T-helper 2 cell treated with Interferon-gamma antibody and Interleukin-4, amounts not matched to agents 5 μg/mL and 100 μg/mL, for 36 hours (primary cell): ENCODE data around the gene XXYLT1.

Experiments used
- DNase-seq: peaks from one replicate; pipeline ENCODE4 v3.0.0; 2021; ENCODE audit warnings: low spot score
- H3K27ac Mint-ChIP-seq: one replicate; pipeline ENCODE4 v1.8.0; 2021; ENCODE audit warnings: mild to moderate bottlenecking, mixed read lengths
- H3K27me3 Mint-ChIP-seq: one replicate; pipeline ENCODE4 v1.8.0; 2021; ENCODE audit warnings: low read depth, mixed read lengths
- H3K36me3 Mint-ChIP-seq: one replicate; pipeline ENCODE4 v1.8.0; 2021; ENCODE audit warnings: low read depth, mixed read lengths
- H3K4me1 Mint-ChIP-seq: one replicate; pipeline ENCODE4 v1.8.0; 2021; ENCODE audit warnings: low read depth, mixed read lengths
- H3K4me3 Mint-ChIP-seq: one replicate; pipeline ENCODE4 v1.8.0; 2022; ENCODE audit warnings: mild to moderate bottlenecking, moderate library complexity, mixed read lengths
- H3K9me3 Mint-ChIP-seq: one replicate; pipeline ENCODE4 v1.8.0; 2021; ENCODE audit warnings: mixed read lengths

Gene XXYLT1

DNA sequence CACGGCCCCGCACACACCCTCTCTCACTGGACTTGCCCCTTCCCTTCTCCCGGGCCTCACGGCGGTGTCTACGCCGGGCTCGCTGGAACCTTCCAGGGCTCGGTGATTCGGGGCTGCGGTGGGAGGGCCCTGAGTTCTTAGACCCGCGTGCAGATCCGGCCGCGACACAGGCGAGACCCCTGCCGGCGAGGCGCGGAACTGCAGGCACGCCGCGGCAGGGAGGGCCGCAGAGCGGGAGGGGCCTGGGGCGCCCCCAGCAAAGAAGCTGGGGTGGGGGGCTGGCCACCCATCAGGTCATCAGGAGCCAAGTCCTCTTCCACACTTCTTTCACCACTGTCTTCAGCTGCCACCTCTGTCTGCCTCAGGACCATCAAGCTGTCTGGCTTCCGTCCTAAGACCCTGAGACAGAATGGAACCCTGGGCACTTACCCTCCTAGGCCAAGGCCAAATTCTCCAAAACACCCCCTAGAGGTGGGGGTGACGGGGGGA lies 164.5 kb downstream of the XXYLT1 start:
- no peaks in the 10 kb centered on the region for H3K27me3 Mint-ChIP-seq
- H3K27ac Mint-ChIP-seq: no peak overlapping the region
- H3K36me3 Mint-ChIP-seq: no peaks in the 10 kb centered on the region
- H3K4me1 Mint-ChIP-seq: peaks cover 6% of the 10 kb centered on the region
- no peaks in the 10 kb centered on the region for H3K9me3 Mint-ChIP-seq
- peak; percentile 41 for DNase-seq
- peak overlapping the region; percentile 44 for H3K4me3 Mint-ChIP-seq

DNA sequence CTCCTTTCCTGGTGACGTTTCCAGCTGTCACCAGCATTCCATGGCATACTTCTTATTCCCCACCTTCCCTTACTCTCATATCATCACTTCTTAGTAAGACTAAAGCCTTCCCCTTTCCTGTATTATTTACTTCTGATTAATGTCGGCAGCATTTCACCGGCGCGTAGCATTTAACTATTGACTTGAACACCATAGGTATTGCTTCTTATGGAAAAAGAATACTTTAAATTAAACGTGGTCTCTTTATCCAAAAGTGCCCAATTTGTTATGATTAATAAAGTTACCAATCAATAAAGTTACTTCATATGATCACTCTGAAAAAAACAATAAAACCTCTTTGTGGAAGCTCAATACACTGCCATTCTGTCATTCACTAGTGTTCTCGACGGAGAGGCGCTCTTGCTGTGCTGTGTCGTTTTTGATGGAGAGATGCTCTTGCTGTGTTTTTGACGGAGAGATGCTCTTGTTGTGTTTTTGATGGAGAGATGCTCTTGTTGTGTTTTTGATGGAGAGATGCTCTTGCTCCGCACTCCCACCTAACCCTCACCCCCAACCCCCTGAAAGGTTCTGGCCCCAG lies 165.0 kb downstream of the XXYLT1 start:
- H3K27ac Mint-ChIP-seq: no peak overlapping the region

DNA sequence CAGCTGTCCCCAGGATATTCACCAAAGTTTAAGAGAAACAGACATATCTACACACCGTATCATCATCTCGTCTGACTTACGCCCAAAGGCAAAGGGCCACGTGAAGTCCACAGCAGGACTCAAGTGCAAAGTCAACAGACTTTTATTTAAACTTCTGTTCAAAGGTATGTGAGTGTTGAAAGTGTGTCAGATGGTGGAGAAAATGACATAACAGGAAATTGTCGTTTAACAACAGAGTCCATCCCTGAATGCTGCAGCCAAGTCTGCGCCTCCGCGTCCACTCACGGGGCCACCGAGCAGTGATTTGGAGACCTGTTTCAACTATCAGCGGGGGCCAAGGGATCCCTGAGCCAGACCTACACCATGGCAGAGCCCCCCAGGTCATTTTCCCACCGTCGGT lies 165.6 kb downstream of the XXYLT1 start:
- H3K9me3 Mint-ChIP-seq: no peaks in the 10 kb centered on the region
- no peak for DNase-seq
- H3K27me3 Mint-ChIP-seq: no peaks in the 10 kb centered on the region
- peaks cover 12% of the 10 kb centered on the region for H3K4me1 Mint-ChIP-seq
- H3K4me3 Mint-ChIP-seq: no peak overlapping the region
- no peaks in the 10 kb centered on the region for H3K36me3 Mint-ChIP-seq
- no peak overlapping the region for H3K27ac Mint-ChIP-seq

More for the DNA sequence above, 165.0 kb downstream of the XXYLT1 start:
- peak overlapping the region; percentile 44 for H3K4me3 Mint-ChIP-seq
- no peaks in the 10 kb centered on the region for H3K27me3 Mint-ChIP-seq
- no peaks in the 10 kb centered on the region for H3K36me3 Mint-ChIP-seq
- no peaks in the 10 kb centered on the region for H3K9me3 Mint-ChIP-seq
- peaks cover 11% of the 10 kb centered on the region for H3K4me1 Mint-ChIP-seq
- DNase-seq: no peak

GRCh38 chr3:195104340-195104739 lies 166.6 kb downstream of the XXYLT1 start:
- no peak for DNase-seq
- H3K27ac Mint-ChIP-seq: no peak overlapping the region
- H3K4me3 Mint-ChIP-seq: no peak overlapping the region
- peaks cover 12% of the 10 kb centered on the region for H3K4me1 Mint-ChIP-seq
- H3K9me3 Mint-ChIP-seq: no peaks in the 10 kb centered on the region
- no peaks in the 10 kb centered on the region for H3K36me3 Mint-ChIP-seq
- H3K27me3 Mint-ChIP-seq: no peaks in the 10 kb centered on the region

- Mint-ChIP-seq H3K36me3 (no peaks in the 10 kb centered on the region), H3K27ac (no peak overlapping the region), H3K4me3 (no peak overlapping the region), H3K9me3 (no peaks in the 10 kb centered on the region), H3K27me3 (no peaks in the 10 kb centered on the region), H3K4me1 (peaks cover 12% of the 10 kb centered on the region)
- DNase-seq: no peak
These were observed 167.3 kb downstream of the XXYLT1 start for GRCh38 chr3:195103623-195104022.

DNA sequence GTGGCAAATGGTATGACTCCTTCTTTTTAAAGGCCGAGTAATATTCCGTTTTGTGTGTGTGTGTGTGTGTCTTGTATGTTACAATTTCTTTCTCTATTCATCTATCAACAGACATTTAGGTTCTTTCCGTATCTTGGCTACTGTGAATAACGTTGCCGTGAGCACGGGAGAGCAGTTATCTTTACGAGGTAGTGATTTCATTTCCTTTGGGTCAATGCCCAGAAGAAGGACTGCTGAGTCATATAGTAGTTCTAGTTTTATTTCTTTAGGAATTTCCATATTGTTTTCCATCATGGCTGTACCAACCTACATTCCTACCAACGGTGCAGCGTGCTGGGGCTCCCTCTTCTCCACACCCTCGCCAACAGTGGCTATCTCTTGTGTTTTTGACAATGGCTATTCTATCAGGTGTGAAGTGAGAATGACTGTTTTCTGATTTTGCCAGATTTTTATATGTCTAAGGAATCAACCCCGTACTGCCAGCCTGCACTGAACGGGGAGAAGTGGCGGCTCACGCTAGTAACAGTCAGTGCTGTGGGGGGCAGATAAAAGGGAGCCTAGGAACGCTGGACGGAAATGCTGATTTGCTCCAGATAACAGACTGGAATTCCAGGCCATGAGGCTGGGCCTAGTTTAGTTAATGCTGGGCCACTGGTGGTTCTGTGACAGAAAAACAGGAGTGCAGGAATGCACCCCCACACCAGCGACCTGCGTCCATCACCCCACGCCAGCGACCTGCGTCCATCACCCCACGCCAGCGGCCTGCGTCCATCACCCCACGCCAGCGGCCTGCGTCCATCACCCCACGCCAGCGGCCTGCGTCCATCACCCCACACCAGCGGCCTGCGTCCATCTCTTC lies 168.1 kb downstream of the XXYLT1 start:
- Mint-ChIP-seq H3K36me3 (no peaks in the 10 kb centered on the region), H3K4me1 (peaks cover 12% of the 10 kb centered on the region), H3K27ac (no peak overlapping the region), H3K4me3 (no peak overlapping the region), H3K27me3 (no peaks in the 10 kb centered on the region), H3K9me3 (no peaks in the 10 kb centered on the region)
- no peak for DNase-seq

- no peaks in the 10 kb centered on the region for H3K9me3 Mint-ChIP-seq
- H3K27ac Mint-ChIP-seq: no peak overlapping the region
- no peaks in the 10 kb centered on the region for H3K36me3 Mint-ChIP-seq
- peaks cover 12% of the 10 kb centered on the region for H3K4me1 Mint-ChIP-seq
- no peak for DNase-seq
- H3K4me3 Mint-ChIP-seq: no peak overlapping the region
- no peaks in the 10 kb centered on the region for H3K27me3 Mint-ChIP-seq
These were observed 168.9 kb downstream of the XXYLT1 start for GRCh38 chr3:195101927-195102608.

- H3K27ac Mint-ChIP-seq: no peak overlapping the region
- no peak overlapping the region for H3K4me3 Mint-ChIP-seq
- H3K36me3 Mint-ChIP-seq: no peaks in the 10 kb centered on the region
- H3K27me3 Mint-ChIP-seq: no peaks in the 10 kb centered on the region
- DNase-seq: no peak
- no peaks in the 10 kb centered on the region for H3K9me3 Mint-ChIP-seq
- peaks cover 9% of the 10 kb centered on the region for H3K4me1 Mint-ChIP-seq
These were observed 169.9 kb downstream of the XXYLT1 start for GRCh38 chr3:195101001-195101583.

DNA sequence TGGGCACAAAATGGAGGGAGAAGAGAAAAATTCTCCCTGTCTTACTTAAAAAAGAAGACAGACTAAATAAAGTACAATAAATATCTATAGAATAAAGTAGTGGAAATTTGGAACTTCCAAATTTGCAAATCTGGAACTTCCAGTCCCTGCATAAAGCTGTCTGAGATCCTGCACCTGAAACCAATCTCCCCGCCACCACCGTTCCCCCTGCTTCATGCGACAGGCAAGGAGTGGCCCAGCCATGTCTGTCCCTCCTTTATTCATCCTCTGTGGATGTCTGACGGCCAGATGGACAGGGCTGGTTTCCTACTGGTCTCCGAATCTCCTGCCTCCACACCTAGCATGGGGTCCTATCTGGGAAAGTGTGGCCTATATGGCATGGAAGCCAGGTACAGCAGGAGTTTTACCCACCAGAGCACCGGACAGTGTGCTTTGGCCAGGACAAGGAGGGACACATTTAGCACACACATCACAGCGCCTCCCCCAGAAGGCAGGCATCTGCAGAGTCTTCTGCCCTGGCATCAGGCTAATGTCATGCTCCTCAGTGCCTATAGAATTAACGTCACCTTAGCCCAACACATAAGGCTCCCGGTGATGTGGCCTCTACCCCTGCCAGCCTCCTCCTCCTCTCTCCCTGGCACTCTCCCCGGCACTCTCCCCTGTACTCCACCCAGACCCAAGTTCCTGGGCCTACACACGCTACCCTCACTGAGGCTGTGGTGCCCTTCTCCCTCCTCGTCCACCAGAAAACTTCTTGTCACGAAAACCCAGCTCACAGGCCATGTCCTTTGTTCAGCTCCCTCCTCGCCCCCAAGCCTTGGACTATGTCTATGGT lies 170.8 kb downstream of the XXYLT1 start:
- Mint-ChIP-seq H3K27ac (no peak overlapping the region), H3K27me3 (no peaks in the 10 kb centered on the region)

DNA sequence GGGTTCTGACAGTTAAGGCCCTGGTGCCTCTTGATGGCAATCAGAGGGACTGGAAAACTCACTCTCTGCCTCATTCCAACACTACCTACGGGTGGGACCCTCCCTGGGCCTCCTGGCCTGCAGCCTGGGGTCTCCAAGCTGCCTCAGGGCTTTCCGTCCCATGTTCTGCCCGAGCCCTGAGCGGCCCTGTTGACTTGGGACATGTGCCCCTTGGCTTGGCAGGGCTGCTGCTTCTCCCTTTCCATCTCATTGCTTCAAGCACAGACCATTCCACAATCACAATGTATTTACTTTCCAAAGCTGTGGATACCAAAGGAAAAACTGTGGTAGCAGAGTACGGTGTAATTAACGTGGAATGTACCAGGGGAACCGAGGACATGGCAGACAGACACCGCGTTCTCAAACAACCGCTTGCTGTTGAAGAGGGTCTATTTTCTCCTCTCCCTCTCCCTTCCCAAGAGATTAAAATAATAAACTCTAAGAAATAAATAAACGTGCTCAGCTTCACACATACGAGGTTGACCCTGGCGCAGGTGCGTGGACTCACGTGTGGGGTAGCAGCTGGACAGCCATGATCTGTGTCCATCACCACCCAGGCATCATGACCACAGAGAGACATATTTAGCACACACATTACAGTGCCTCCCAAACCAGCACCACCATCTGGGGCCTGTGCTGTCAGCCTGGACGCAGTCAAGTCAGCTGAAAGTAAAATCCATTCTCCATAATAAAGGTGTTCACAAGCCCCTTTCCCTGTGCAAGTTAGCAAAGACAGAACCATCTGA lies 172.0 kb downstream of the XXYLT1 start:
- H3K9me3 Mint-ChIP-seq: no peaks in the 10 kb centered on the region
- H3K36me3 Mint-ChIP-seq: no peaks in the 10 kb centered on the region
- no peaks in the 10 kb centered on the region for H3K27me3 Mint-ChIP-seq
- H3K27ac Mint-ChIP-seq: no peak overlapping the region
- H3K4me3 Mint-ChIP-seq: no peak overlapping the region
- peaks cover 8% of the 10 kb centered on the region for H3K4me1 Mint-ChIP-seq
- no peak for DNase-seq

More for the DNA sequence above, 170.8 kb downstream of the XXYLT1 start:
- Mint-ChIP-seq H3K9me3 (no peaks in the 10 kb centered on the region), H3K4me1 (peaks cover 8% of the 10 kb centered on the region), H3K4me3 (no peak overlapping the region), H3K36me3 (no peaks in the 10 kb centered on the region)
- DNase-seq: no peak

DNA sequence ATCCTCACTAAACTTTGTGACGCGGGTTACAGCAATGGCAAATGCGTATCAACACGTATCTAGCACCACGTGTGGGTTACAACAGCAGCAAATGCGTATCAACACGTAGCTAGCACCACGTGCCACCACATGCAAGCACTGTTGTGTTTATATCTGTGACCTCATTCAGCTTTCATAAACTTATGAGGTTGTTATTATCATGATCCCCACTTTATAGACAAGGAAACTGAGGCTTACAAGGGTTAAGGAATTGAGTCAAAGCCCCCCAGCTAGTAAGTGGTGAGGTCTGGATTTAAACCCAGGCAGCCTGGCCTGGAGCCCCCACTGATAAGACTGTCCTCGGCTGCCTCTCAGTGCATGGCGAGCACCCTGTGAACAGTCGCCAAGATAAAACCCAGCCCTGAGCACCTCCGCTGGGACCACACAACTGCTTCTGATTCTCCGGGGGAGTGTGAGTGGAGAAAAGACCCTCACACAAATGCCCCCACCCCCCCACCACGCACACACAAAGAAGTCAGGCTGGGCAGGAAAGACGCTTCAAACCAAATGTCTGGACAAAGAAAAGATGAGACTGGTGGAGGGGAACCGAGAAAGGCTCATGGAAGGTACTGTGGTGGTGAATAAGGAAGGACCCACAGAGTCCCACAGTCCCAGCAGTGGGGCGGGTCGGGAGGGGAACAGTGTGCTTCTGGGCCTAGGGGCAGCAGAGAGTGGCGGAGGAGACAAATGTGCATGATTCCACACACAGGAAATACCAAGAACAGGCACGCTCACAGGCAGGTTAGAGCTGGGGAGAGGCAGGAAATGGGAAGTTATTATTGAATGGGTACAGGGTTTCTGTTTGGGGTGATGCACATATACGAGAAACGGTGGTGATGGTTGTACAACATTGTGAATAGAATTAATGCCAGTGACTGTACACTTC lies 173.4 kb downstream of the XXYLT1 start:
- DNase-seq: no peak
- Mint-ChIP-seq H3K27me3 (no peaks in the 10 kb centered on the region), H3K27ac (no peak overlapping the region), H3K9me3 (no peaks in the 10 kb centered on the region), H3K4me3 (no peak overlapping the region), H3K4me1 (peaks cover 8% of the 10 kb centered on the region), H3K36me3 (no peaks in the 10 kb centered on the region)
